Activated naive CD4-positive, alpha-beta T cell treated with anti-CD3 and anti-CD28 coated beads, Interleukin-2, amount 50 U/mL, for 24 hours (primary cell): ENCODE data around the gene PGBD5.

Source experiments
- H3K27ac Mint-ChIP-seq: one replicate; pipeline ENCODE4 v1.8.0; 2021; ENCODE audit warnings: mild to moderate bottlenecking, mixed read lengths
- H3K27me3 Mint-ChIP-seq: one replicate; pipeline ENCODE4 v1.8.0; 2021; ENCODE audit warnings: mixed read lengths
- H3K36me3 Mint-ChIP-seq: one replicate; pipeline ENCODE4 v1.8.0; 2021; ENCODE audit warnings: mixed read lengths
- H3K4me1 Mint-ChIP-seq: one replicate; pipeline ENCODE4 v1.8.0; 2021; ENCODE audit warnings: mixed read lengths
- H3K4me3 Mint-ChIP-seq: one replicate; pipeline ENCODE4 v1.8.0; 2021; ENCODE audit warnings: mild to moderate bottlenecking, mixed read lengths
- H3K9me3 Mint-ChIP-seq: one replicate; pipeline ENCODE4 v1.8.0; 2021; ENCODE audit warnings: mixed read lengths

The PGBD5 gene

DNA sequence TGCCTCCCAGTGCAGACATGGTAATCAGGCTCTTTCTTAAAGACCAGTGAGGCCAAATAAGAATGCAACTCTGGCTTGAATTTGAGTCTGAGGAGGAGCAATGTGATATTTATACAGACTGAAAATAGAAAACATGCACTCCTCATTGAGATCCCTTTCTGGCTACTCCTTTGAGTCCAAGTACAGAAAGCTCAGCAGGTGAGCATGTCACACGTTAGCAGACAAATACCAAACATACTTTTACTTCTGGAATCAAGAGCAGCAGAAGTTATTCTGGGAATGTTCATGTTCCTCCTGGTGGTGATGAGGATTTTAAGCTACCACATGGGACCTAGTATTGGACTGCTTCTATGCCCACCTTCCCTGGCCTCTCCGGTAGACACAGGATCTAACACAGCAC, 48.3 kb downstream of the PGBD5 start:
- Mint-ChIP-seq H3K9me3 (peaks cover 8% of the 10 kb centered on the region), H3K4me1 (no peaks in the 10 kb centered on the region), H3K36me3 (no peaks in the 10 kb centered on the region), H3K27ac (no peak overlapping the region), H3K27me3 (peaks cover 14% of the 10 kb centered on the region), H3K4me3 (no peak overlapping the region)

DNA sequence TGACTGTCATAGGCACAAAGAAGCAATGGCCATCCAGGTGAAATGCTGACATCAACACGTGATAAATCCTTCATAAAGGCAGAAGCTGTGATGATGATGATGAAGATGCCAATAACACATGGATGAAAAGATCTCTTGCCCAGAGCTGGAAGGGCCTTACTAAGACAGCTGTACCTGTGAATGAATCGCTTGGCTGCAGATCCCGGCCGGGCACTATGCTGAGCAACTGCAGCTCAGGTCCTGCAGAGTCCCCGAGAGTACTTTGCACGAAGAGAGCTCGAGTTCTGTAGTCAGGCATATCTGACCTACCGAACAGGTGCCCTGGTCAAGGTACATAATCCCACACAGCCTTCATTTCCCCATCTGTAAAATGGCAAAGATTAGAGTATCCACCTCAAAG, 48.8 kb downstream of the PGBD5 start:
- H3K4me3 Mint-ChIP-seq = no peak overlapping the region
- H3K27me3 Mint-ChIP-seq = peaks cover 12% of the 10 kb centered on the region
- peaks cover 8% of the 10 kb centered on the region for H3K9me3 Mint-ChIP-seq
- no peaks in the 10 kb centered on the region for H3K36me3 Mint-ChIP-seq
- H3K27ac Mint-ChIP-seq = no peak overlapping the region
- H3K4me1 Mint-ChIP-seq = no peaks in the 10 kb centered on the region

DNA sequence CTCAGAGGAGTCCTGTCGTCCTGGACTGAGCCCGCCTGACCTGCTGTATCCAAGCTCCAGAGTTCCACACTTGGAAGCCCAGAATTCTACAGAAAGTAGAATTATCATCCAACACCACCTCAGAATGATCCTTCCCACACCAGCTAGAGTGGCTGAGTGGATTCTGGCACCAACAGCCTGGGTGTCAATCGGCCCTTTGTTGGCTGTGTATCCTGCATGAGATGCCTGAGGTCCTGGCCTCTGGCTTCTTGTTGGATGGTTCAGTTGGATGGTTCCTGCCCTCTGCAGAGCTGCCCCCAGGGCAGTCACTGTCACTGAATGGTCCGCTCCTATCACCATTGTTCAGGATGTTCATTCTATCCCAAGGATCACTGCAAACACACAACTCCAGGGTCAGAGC, 49.8 kb downstream of the PGBD5 start:
- Mint-ChIP-seq H3K27me3 (peaks cover 8% of the 10 kb centered on the region), H3K36me3 (no peaks in the 10 kb centered on the region), H3K9me3 (peaks cover 8% of the 10 kb centered on the region), H3K4me1 (no peaks in the 10 kb centered on the region), H3K27ac (no peak overlapping the region), H3K4me3 (no peak overlapping the region)

DNA sequence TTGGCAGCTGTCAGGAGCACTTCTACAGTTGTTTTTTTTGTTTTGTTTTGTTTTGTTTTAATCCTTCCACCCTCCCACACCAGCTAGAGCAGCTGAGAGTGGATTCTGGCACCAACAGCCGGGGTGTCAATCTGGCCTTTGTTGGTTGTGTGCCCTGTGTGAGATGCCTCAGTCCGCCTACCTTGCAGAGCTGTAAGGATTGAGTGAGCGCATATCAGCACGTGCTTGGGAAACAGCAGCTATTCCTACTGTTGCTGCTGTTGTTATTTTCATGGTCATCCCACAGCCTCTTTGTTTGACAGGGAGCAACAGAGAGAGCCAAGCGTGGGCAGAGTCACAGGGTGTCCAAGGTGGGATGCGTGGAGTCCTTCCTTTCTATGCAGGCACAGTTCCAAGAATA, 50.4 kb downstream of the PGBD5 start:
- Mint-ChIP-seq H3K27ac (no peak overlapping the region), H3K4me1 (no peaks in the 10 kb centered on the region), H3K27me3 (peaks cover 8% of the 10 kb centered on the region)

DNA sequence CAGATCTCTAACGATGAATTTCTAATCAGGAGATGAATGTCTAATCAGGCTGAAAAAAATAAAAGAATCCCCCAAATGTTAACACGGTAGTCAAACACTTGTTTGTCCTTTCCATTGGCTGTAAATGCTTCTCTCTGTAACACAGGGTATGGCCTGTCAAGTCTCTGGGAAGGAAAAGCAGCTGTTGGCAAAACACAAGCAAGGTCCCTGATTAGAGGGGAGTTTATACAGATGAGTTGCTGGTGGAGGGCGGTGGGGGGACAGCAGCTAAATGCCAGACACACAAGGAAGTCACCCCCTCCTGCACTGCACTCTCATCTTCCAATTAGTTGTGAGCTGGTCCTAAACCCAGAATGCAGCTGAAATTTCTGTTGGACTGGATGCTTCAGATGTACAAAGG, 51.0 kb downstream of the PGBD5 start:
- no peaks in the 10 kb centered on the region for H3K36me3 Mint-ChIP-seq
- H3K27ac Mint-ChIP-seq = no peak overlapping the region
- no peaks in the 10 kb centered on the region for H3K4me1 Mint-ChIP-seq
- peaks cover 8% of the 10 kb centered on the region for H3K27me3 Mint-ChIP-seq
- no peak overlapping the region for H3K4me3 Mint-ChIP-seq
- peaks cover 8% of the 10 kb centered on the region for H3K9me3 Mint-ChIP-seq

More for the DNA sequence above, 50.4 kb downstream of the PGBD5 start:
- Mint-ChIP-seq H3K9me3 (peaks cover 8% of the 10 kb centered on the region), H3K36me3 (no peaks in the 10 kb centered on the region), H3K4me3 (no peak overlapping the region)

DNA sequence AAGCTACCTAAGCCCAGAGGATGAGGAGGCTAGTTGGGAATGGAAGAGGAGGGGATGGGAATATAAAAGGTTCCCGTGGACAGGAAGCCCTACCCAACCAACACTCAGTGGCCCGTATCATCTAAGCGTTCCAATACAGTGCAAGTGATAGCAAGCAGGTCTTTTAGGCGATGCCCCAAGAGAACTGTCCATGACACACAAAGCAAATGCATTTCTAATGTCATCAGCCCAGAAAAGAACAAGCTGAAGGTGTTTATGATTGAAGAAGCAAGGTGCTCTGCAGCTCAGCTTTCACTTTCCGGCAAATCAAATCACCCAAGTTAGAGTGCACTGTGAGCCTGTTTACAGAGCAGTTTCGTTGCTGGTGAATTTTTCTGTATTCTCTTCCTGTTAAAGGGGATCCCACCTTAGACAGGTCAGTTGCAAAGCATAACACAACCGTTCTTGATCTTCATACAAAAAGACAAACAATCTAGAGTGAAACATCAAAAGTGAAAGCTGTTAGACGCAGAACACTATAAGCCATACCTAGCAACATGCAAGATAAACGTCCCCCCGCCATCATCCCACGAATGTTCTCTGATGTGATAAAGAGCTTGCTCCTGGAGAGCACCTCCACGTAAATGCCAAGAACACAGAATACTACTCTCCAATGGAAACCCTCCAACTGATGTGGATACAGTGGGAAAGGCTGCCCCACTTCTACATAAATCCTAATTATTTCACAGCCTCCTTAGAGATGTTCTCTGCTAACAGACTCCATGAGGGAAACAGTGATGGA, 54.0 kb downstream of the PGBD5 start:
- Mint-ChIP-seq H3K4me3 (no peak overlapping the region), H3K27ac (no peak overlapping the region), H3K9me3 (no peaks in the 10 kb centered on the region), H3K36me3 (no peaks in the 10 kb centered on the region), H3K4me1 (no peaks in the 10 kb centered on the region), H3K27me3 (peaks cover 3% of the 10 kb centered on the region)

DNA sequence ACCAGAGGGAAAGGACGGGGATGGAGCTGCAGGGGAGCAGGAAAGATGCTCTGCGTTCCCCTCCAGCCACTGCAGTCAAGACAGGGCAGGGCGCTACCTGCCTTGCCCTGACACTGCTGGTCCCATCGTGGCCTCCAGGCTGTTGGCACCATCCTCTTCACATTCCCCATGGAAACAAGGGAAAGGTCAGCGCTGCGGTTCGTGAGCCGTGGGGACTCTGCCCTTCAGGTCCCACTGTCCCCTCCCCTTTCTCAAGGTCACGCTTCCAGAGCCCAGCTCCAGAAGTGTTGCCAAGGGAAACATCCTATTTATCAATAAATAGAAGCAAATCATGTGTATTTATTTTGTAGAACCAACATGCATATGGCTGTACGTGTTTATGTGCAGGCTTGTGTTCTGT, 56.0 kb downstream of the PGBD5 start:
- no peaks in the 10 kb centered on the region for H3K9me3 Mint-ChIP-seq
- H3K4me3 Mint-ChIP-seq = no peak overlapping the region
- no peak overlapping the region for H3K27ac Mint-ChIP-seq
- H3K27me3 Mint-ChIP-seq = peaks cover 2% of the 10 kb centered on the region
- H3K36me3 Mint-ChIP-seq = no peaks in the 10 kb centered on the region
- no peaks in the 10 kb centered on the region for H3K4me1 Mint-ChIP-seq

DNA sequence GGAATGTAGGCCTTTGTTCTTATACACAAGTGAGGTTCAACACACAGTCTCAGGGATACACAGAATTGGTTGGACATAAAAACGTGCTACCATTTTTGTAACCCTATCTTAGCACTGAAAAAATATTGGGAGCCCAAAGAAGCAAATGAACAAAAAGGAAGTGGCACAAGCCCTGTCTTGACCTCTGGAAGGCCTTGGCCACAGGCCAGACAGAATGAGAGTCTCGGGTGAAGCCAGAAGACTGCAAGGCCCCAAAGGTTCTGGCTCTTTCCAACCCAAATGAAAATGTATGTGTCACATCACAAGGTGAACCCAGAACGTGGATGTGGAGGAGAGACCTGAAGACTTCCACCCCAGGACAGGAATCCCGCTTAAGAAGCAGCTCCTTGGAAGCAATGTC, 57.3 kb downstream of the PGBD5 start:
- Mint-ChIP-seq H3K4me1 (no peaks in the 10 kb centered on the region), H3K36me3 (no peaks in the 10 kb centered on the region), H3K27ac (no peak overlapping the region), H3K9me3 (no peaks in the 10 kb centered on the region), H3K4me3 (no peak overlapping the region), H3K27me3 (no peaks in the 10 kb centered on the region)

DNA sequence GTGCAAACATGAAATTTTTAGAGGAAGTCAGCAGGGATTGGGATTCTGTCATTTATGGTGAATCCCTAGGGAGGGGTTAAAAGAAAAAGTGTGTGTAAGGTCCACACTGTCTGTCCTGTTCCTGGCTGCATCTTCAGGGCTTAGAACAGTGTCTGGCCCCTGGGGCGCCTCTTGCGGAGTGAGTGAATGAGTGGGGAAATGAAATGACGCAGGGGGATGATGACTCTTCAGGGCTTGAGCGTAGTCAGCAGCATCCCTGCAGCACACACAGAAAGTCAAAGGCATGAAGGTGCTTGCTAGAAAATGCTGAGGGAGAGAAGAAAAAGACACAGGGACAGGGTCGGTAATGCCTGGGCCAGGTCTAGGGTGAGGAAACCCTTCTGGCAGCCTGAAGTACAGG, 57.8 kb downstream of the PGBD5 start:
- H3K36me3 Mint-ChIP-seq = no peaks in the 10 kb centered on the region
- H3K27ac Mint-ChIP-seq = no peak overlapping the region
- H3K4me3 Mint-ChIP-seq = no peak overlapping the region
- H3K27me3 Mint-ChIP-seq = no peaks in the 10 kb centered on the region
- no peaks in the 10 kb centered on the region for H3K4me1 Mint-ChIP-seq
- H3K9me3 Mint-ChIP-seq = no peaks in the 10 kb centered on the region

DNA sequence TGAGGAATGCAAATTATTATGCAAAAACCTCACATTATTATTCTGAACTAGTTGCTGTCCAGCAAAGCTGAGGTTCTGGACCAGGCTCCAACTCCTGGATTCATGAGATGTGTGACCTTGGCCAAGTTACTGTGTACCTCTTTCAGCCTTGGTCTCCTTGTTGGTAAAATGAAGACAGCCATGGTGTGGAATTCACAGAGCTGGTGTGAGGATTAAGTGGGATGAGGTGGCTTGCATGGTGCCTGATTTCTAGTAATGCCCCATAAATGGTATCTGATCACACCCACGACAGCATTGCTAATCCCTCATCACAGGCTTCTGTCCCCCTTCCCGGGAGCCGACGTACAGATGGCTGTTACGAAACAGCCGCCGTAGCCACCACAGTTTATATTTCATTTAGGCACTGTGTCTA, 59.6 kb downstream of the PGBD5 start:
- Mint-ChIP-seq H3K27me3 (no peaks in the 10 kb centered on the region), H3K4me1 (no peaks in the 10 kb centered on the region), H3K36me3 (no peaks in the 10 kb centered on the region), H3K27ac (no peak overlapping the region), H3K4me3 (no peak overlapping the region), H3K9me3 (no peaks in the 10 kb centered on the region)

DNA sequence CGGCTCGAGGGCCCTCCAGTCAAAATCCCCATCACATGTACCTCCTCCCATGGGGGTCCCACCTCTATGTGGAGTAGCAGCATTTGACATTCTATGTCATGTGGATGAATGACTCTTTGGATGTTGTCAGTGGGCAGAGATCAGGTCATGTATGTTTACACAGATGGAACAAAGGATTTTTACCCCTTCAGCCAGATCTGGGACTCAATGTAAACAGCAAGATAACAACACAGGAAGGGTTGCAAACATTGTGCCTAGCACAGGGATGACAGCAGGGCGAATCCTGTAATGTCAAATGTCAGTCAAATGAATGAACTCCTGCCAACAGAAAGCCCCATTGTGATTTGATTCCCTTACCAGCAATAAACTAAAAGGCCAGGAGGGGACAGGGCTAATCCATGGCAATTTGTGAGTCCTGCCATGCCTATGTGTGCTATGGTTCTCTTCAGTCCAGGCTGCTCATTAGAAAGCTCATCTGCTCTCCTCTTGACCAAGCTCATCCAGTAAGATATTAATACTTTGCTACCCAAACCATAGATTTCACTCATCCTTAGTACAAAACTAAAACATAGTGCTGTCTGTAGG, 60.3 kb downstream of the PGBD5 start:
- no peaks in the 10 kb centered on the region for H3K36me3 Mint-ChIP-seq
- no peaks in the 10 kb centered on the region for H3K27me3 Mint-ChIP-seq
- no peaks in the 10 kb centered on the region for H3K4me1 Mint-ChIP-seq
- H3K4me3 Mint-ChIP-seq = no peak overlapping the region
- no peaks in the 10 kb centered on the region for H3K9me3 Mint-ChIP-seq
- H3K27ac Mint-ChIP-seq = no peak overlapping the region

DNA sequence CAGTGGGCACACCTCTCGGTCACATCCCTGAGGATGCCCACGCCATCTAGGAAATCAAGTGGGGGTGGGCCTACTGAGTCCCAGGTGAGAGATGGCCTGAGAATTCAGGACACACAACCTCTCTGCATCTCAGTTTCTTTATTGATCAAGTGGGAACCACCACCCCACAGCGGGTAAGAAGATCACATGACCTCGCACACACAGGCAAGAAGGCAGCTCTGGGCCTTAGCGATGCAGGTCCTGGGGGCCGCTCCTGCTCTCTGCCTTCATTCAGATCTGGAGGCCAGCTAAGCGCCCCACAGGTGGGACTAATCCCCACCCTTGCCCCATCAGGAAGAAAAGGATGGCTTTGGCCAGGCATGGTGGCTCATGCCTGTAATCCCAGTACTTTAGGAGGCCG, 63.2 kb downstream of the PGBD5 start:
- Mint-ChIP-seq H3K27ac (no peak overlapping the region), H3K4me3 (no peak overlapping the region), H3K27me3 (no peaks in the 10 kb centered on the region), H3K36me3 (no peaks in the 10 kb centered on the region), H3K4me1 (no peaks in the 10 kb centered on the region), H3K9me3 (no peaks in the 10 kb centered on the region)

DNA sequence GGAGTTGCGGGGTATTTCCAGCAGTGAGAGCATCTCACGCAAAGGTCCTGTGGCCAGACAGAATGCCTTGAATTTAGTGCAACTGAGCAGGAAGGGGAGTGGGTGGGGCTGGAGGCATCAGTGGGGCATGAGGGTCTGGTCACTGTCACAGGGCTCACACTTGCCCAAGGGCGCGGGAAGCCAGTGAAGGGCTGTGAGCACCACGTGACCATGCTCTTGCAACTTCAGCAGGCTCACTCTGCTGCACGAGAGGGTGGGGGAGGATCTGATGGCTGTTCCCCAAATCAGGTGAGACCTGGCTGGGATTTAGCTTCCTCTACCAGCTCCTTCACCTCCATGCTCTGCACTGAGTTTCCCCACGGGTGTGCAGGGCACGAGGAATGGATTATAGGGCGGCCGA, 64.2 kb downstream of the PGBD5 start:
- H3K4me1 Mint-ChIP-seq = no peaks in the 10 kb centered on the region
- no peaks in the 10 kb centered on the region for H3K27me3 Mint-ChIP-seq
- no peaks in the 10 kb centered on the region for H3K9me3 Mint-ChIP-seq
- H3K27ac Mint-ChIP-seq = no peak overlapping the region
- H3K36me3 Mint-ChIP-seq = no peaks in the 10 kb centered on the region
- H3K4me3 Mint-ChIP-seq = no peak overlapping the region

DNA sequence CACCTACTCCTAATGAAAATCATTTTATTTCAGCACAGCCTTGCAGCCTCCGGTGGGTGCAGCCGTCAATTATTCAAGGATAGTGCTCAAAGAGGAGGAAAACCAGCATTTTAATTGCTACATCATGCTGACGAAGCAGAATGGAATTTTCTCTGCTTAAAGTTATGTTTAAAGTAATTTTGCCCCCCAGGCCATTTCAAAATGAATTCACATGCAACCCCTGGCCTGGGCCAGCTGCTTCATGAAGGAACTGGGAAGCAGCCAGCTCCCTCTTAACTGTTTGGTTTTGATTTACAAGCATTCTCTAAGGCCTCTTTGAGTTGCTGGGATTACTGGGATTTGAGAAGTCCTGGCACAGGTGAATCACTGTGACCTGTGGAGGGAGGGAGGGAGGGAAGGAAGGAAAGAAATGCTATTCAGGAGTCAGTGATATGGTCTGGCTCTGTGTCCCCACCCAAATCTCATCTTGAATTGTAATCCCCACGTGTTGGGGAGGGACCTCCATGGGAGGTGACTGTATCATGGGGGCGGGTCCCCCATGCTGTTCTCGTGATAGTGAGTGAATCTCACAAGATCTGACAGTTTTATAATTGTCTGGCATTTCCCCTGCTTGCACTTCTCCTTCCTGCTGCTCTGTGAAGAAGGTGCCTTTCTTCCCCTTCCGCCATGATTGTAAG, 66.0 kb downstream of the PGBD5 start:
- Mint-ChIP-seq H3K27me3 (peaks cover 1% of the 10 kb centered on the region), H3K27ac (no peak overlapping the region), H3K4me3 (no peak overlapping the region), H3K36me3 (no peaks in the 10 kb centered on the region), H3K9me3 (no peaks in the 10 kb centered on the region), H3K4me1 (no peaks in the 10 kb centered on the region)

DNA sequence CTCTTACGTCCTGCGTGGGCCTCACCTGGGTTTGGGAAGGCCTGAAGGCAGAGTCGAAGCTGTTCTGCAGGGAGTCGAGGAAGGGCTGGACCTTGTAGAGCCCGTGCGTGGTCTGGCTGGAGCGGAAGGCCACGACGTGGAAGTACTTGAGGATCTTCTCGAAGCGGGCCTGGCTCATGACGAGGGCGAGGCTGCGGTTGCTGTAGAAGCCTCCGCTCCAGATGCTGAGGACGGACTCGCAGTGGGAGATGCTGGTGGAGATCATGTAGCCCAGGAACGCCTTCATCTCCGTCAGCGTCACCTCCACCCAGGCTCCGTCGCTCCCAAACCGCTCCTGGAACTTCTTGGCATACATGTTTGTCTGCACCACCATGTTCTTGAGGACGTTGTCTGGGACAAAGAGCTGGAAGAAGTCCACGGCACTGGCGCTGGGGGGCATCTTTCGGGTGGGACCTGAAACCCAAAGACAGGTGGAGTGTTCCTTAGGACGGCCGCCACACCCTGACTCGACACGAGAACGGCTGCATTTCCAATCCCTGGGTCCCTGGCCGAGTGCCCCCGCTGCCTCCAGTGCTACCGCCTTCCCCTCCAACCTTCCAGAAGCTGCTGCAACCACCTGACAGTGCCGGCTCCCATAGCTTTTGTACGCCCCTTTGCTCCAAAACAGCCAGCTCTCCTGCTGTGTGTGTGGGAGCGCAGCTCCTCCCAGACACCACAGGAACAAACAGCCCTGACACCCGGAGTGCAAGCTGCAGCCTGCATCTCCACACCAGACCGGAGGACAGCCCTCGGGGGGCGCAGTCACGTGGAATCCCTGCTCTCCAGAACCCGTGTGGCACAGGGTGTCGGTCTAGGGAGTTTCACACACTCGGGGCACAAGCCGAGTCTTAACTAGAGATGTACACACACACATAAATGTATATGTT, 69.0 kb downstream of the PGBD5 start:
- no peaks in the 10 kb centered on the region for H3K9me3 Mint-ChIP-seq
- peaks cover 1% of the 10 kb centered on the region for H3K27me3 Mint-ChIP-seq
- no peak overlapping the region for H3K27ac Mint-ChIP-seq

More for the DNA sequence above, 69.0 kb downstream of the PGBD5 start:
- Mint-ChIP-seq H3K4me3 (no peak overlapping the region), H3K4me1 (no peaks in the 10 kb centered on the region), H3K36me3 (no peaks in the 10 kb centered on the region)
